H1 (cell line): ENCODE results near the gene HIVEP3. TPM values are rescaled to one million over a fixed set of nuclear protein-coding genes. Genes with fewer than 3 reads are reported as not detected.

Experiments used
- CTCF ChIA-PET: fragments of 300-600 bp; sonication (Branson Sonifier 250); formaldehyde crosslinking; loops from one replicate; lab custom pipeline; 2021; ENCODE audit not compliant: partially characterized antibody; lab: Charles Lee
- POLR2A ChIA-PET: fragments of 300-600 bp; sonication (Branson Sonifier 250); formaldehyde crosslinking; loops from one replicate; lab custom pipeline; 2021; ENCODE audit warnings: inconsistent platforms; ENCODE audit not compliant: partially characterized antibody; lab: Charles Lee
- DNase-seq, 2 experiments: peaks; one replicate each; pipeline versions ENCODE4 v3.0.0 to v3.0.0-alpha.2; 2010 to 2022; ENCODE audit warnings: low spot score in 2 of 2, low read depth in 1 of 2, mixed read lengths in 1 of 2
- FAIRE-seq: peaks from 2 replicates; lab custom pipeline; 2011; peaks lifted over from hg19 to GRCh38; lab: Jason Lieb, UNC
- H2AFZ ChIP-seq: 2 replicates; pipeline ENCODE4 v1.8.1; 2012; ENCODE audit warnings: low read length, inconsistent platforms
- H2AK5ac ChIP-seq: 2 replicates; pipeline ENCODE4 v1.6.1; 2013; ENCODE audit warnings: low read depth, low read length
- H2BK120ac ChIP-seq: replicated peaks from 2 replicates; pipeline ENCODE3; 2013; ENCODE audit warnings: low read depth, low read length, inconsistent platforms
- H2BK12ac ChIP-seq: 2 replicates; pipeline ENCODE4 v1.6.1; 2013; ENCODE audit warnings: low read depth, low read length
- H2BK15ac ChIP-seq: 2 replicates; pipeline ENCODE4 v1.6.1; 2013; ENCODE audit warnings: low read length
- H2BK20ac ChIP-seq: 2 replicates; pipeline ENCODE4 v1.6.1; 2013; ENCODE audit warnings: low read length
- H2BK5ac ChIP-seq: 2 replicates; pipeline ENCODE4 v1.6.1; 2013; ENCODE audit warnings: low read depth, low read length
- H3K14ac ChIP-seq: 2 replicates; pipeline ENCODE4 v1.6.1; 2013; ENCODE audit warnings: inconsistent platforms; ENCODE audit not compliant: insufficient read length
- H3K18ac ChIP-seq: 2 replicates; pipeline ENCODE4 v1.6.1; 2013; ENCODE audit warnings: low read length; ENCODE audit errors: extremely low read depth
- H3K23ac ChIP-seq: 2 replicates; pipeline ENCODE4 v1.6.1; 2013; ENCODE audit warnings: inconsistent platforms; ENCODE audit not compliant: insufficient read length
- H3K23me2 ChIP-seq: 2 replicates; pipeline ENCODE4 v1.6.1; 2013; ENCODE audit warnings: low read depth, low read length
- H3K27ac ChIP-seq: 2 replicates; pipeline ENCODE4 v1.6.1; 2011; ENCODE audit warnings: low read depth, low read length, inconsistent platforms
- H3K27me3 ChIP-seq, 4 experiments: replicated peaks in 1 of 4; 1 replicate in 1 of 4; 2 replicates in 3 of 4; pipeline versions ENCODE4 v1.6.1 to v1.8.1; 2011 to 2013; ENCODE audit warnings: low read length in 3 of 4, mild to moderate bottlenecking in 3 of 4, inconsistent platforms in 2 of 4, mixed read lengths in 2 of 4, moderate library complexity in 1 of 4; ENCODE audit not compliant: control insufficient read depth in 3 of 4, insufficient read depth in 3 of 4; ENCODE audit errors: extremely low read depth in 1 of 4
- H3K36me3 ChIP-seq, 4 experiments: 2 replicates each; pipeline versions ENCODE4 v1.6.1 to v1.8.1; 2011 to 2013; ENCODE audit warnings: mild to moderate bottlenecking in 4 of 4, low read length in 3 of 4, moderate library complexity in 2 of 4, control low read depth in 1 of 4, inconsistent platforms in 1 of 4; ENCODE audit not compliant: insufficient read depth in 4 of 4, control insufficient read depth in 2 of 4
- H3K4ac ChIP-seq: replicated peaks from 2 replicates; pipeline ENCODE3; 2013; ENCODE audit warnings: low read length, low read depth, mixed read lengths, inconsistent platforms; ENCODE audit not compliant: insufficient read length
- H3K4me1 ChIP-seq, 4 experiments: replicated peaks in 1 of 4; 1 replicate in 1 of 4; 2 replicates in 3 of 4; pipeline versions ENCODE4 v1.6.1 to v1.8.1; 2011 to 2013; ENCODE audit warnings: low read length in 3 of 4, inconsistent platforms in 2 of 4, mixed read lengths in 1 of 4; ENCODE audit not compliant: insufficient read depth in 4 of 4, control insufficient read depth in 3 of 4
- H3K4me2 ChIP-seq, 2 experiments: 2 replicates each; pipeline versions ENCODE4 v1.6.1 to v1.8.1; 2011 to 2013; ENCODE audit warnings: low read depth in 2 of 2, low read length in 2 of 2, control low read depth in 1 of 2, inconsistent platforms in 1 of 2, mild to moderate bottlenecking in 1 of 2; ENCODE audit not compliant: insufficient read depth in 1 of 2
- H3K4me3 ChIP-seq, 4 experiments: fragments of 200-600, 300-600 bp in 1 of 4; sonication (generic), shearing (Covaris generic), sonication (Bioruptor Twin) in 1 of 4; 2 replicates each; pipeline versions ENCODE4 v1.5.1 to v1.8.1; 2011 to 2016; ENCODE audit warnings: low read length in 4 of 4, low read depth in 3 of 4, control low read depth in 2 of 4, inconsistent platforms in 2 of 4, mild to moderate bottlenecking in 2 of 4, mixed read lengths in 1 of 4, moderate library complexity in 1 of 4; ENCODE audit not compliant: insufficient read depth in 2 of 4; ENCODE audit errors: extremely low read depth in 1 of 4
- H3K56ac ChIP-seq: replicated peaks from 2 replicates; pipeline ENCODE3; 2013; ENCODE audit warnings: low read depth, mild to moderate bottlenecking, mixed read lengths, low read length, inconsistent platforms; ENCODE audit not compliant: insufficient read length
- H3K79me1 ChIP-seq: 2 replicates; pipeline ENCODE4 v1.6.1; 2013; ENCODE audit warnings: low read depth, low read length, control low read depth
- H3K79me2 ChIP-seq, 2 experiments: 2 replicates each; pipeline versions ENCODE4 v1.6.1 to v1.8.1; 2012 to 2013; ENCODE audit warnings: low read length in 2 of 2, mild to moderate bottlenecking in 2 of 2, inconsistent platforms in 1 of 2; ENCODE audit not compliant: insufficient read depth in 2 of 2, control insufficient read depth in 1 of 2
- H3K9ac ChIP-seq, 4 experiments: replicated peaks in 1 of 4; 1 replicate in 1 of 4; 2 replicates in 3 of 4; pipeline versions ENCODE4 v1.6.1 to v1.8.1; 2011 to 2013; ENCODE audit warnings: low read depth in 3 of 4, low read length in 3 of 4, control low read depth in 2 of 4, mild to moderate bottlenecking in 2 of 4, moderate library complexity in 2 of 4, inconsistent platforms in 1 of 4; ENCODE audit errors: extremely low read depth in 1 of 4
- H3K9me3 ChIP-seq, 2 experiments: 2 replicates each; pipeline versions ENCODE4 v1.6.1 to v1.8.1; 2012 to 2013; ENCODE audit warnings: mild to moderate bottlenecking in 2 of 2, moderate library complexity in 2 of 2, control low read depth in 1 of 2, inconsistent platforms in 1 of 2, low read depth in 1 of 2, low read length in 1 of 2, mixed read lengths in 1 of 2; ENCODE audit not compliant: insufficient read depth in 2 of 2
- H4K20me1 ChIP-seq, 2 experiments: replicated peaks in 1 of 2; 2 replicates each; pipeline versions ENCODE3 to v1.8.1; 2011 to 2013; ENCODE audit warnings: inconsistent platforms in 2 of 2, low read length in 2 of 2, mild to moderate bottlenecking in 1 of 2; ENCODE audit not compliant: insufficient read depth in 2 of 2, control insufficient read depth in 1 of 2
- H4K5ac ChIP-seq: 2 replicates; pipeline ENCODE4 v1.6.1; 2013; ENCODE audit warnings: low read length, low read depth, mixed read lengths, inconsistent platforms; ENCODE audit not compliant: insufficient read length
- H4K8ac ChIP-seq: 2 replicates; pipeline ENCODE4 v1.8.0; 2013; ENCODE audit warnings: mild to moderate bottlenecking, moderate library complexity, low read length, inconsistent platforms; ENCODE audit not compliant: insufficient read depth; ENCODE audit errors: extremely low read depth
- H4K91ac ChIP-seq: replicated peaks from 2 replicates; pipeline ENCODE3; 2013; ENCODE audit warnings: low read length, mixed read lengths, inconsistent platforms; ENCODE audit not compliant: insufficient read length
- ATF3 ChIP-seq: IDR thresholded peaks from 2 replicates; pipeline ENCODE4 v1.6.1; 2011; ENCODE audit warnings: low read depth, mild to moderate bottlenecking, low read length; ENCODE audit not compliant: insufficient read depth
- BACH1 ChIP-seq: IDR thresholded peaks from 2 replicates; pipeline ENCODE4 v1.6.1; 2012; ENCODE audit warnings: low read length, improper control_type of control experiment
- BRCA1 ChIP-seq: IDR thresholded peaks from 2 replicates; pipeline ENCODE4 v1.6.1; 2012; ENCODE audit warnings: low read depth, low read length, improper control_type of control experiment
- CEBPB ChIP-seq: IDR thresholded peaks from 2 replicates; pipeline ENCODE4 v1.6.1; 2012; ENCODE audit warnings: low read depth, low read length
- FOSL1 ChIP-seq: IDR thresholded peaks from 2 replicates; pipeline ENCODE4 v1.6.1; 2011; ENCODE audit warnings: mild to moderate bottlenecking, low read depth, low read length, moderate library complexity; ENCODE audit not compliant: insufficient read depth
- GABPA ChIP-seq: IDR thresholded peaks from 2 replicates; pipeline ENCODE4 v1.6.1; 2011; ENCODE audit warnings: mild to moderate bottlenecking, low read length, moderate library complexity, borderline replicate concordance; ENCODE audit not compliant: insufficient read depth
- GTF2F1 ChIP-seq: IDR thresholded peaks from 2 replicates; pipeline ENCODE4 v1.6.1; 2012; ENCODE audit warnings: low read depth, low read length, improper control_type of control experiment, borderline replicate concordance
- JUN ChIP-seq: IDR thresholded peaks from 2 replicates; pipeline ENCODE4 v1.6.1; 2011; ENCODE audit warnings: low read depth, mild to moderate bottlenecking, improper control_type of control experiment, low read length
- JUND ChIP-seq: IDR thresholded peaks from 2 replicates; pipeline ENCODE4 v1.6.1; 2011; ENCODE audit warnings: mild to moderate bottlenecking, improper control_type of control experiment, low read length
- KDM4A ChIP-seq: IDR thresholded peaks from one replicate; pipeline ENCODE4 v1.7.1; 2012; ENCODE audit warnings: low read depth, mild to moderate bottlenecking, moderate library complexity, low read length, inconsistent platforms; ENCODE audit not compliant: severe bottlenecking
- MAFK ChIP-seq: IDR thresholded peaks from 2 replicates; pipeline ENCODE4 v1.6.1; 2012; ENCODE audit warnings: low read depth, mild to moderate bottlenecking, improper control_type of control experiment, low read length
- MAX ChIP-seq: IDR thresholded peaks from 2 replicates; pipeline ENCODE4 v1.6.1; 2012; ENCODE audit warnings: inconsistent platforms
- SP2 ChIP-seq: IDR thresholded peaks from 2 replicates; pipeline ENCODE4 v1.6.1; 2012; ENCODE audit warnings: mild to moderate bottlenecking, low read length, inconsistent platforms
- TAF1 ChIP-seq: IDR thresholded peaks from 2 replicates; pipeline ENCODE4 v1.6.1; 2011; ENCODE audit warnings: mild to moderate bottlenecking, low read depth, low read length
- WGBS, 2 experiments: shearing (Covaris generic) in 1 of 2; methylation state at CpG; one replicate each; pipeline versions ENCODE4 v1.1.6 to v1.1.7; 2013 to 2015; ENCODE audit warnings: low lambda C conversion rate in 2 of 2, mixed read lengths in 2 of 2, inconsistent platforms in 1 of 2, low coverage in 1 of 2, missing lambda C conversion rate in 1 of 2; ENCODE audit not compliant: insufficient replicate concordance in 2 of 2, insufficient coverage in 1 of 2, insufficient read length in 1 of 2; ENCODE audit errors: extremely low coverage in 1 of 2, missing lambda C conversion rate in 1 of 2; 5-methylcytosine and 5-hydroxymethylcytosine counted together
- polyA plus RNA-seq, 7 experiments: library from polyadenylated mRNA; depleted of rRNA in 3 of 7; stranded (reverse) in 5 of 7; unstranded in 2 of 7; fragments of >200 nt in 5 of 7; fragments of 200-250 nt in 2 of 7; gene quantifications; 1 replicate in 5 of 7; 2 replicates in 1 of 7; 4 replicates in 1 of 7; pipeline versions ENCODE4 v1.2.1 to v1.2.3, GENCODE V29; 2011 to 2013; ENCODE audit warnings: missing spikeins in 2 of 7, mixed read lengths in 2 of 7
- total RNA-seq: library from RNA; stranded (reverse); fragmentation: NEBNext Ultra II Directional; extraction: Animal tissue kit (Norgen Biotek cat#: 25700); gene quantifications from 2 replicates; pipeline ENCODE4 v1.2.1, GENCODE V29; 2021

Gene HIVEP3
- total and polyA plus RNA-seq, 2 of the 8 experiments (the other 6 are each of a cell fraction or from before 2014, with no cell fraction given): 0.24 to 0.69 TPM

- Histone ChIP-seq H3K9me3 (no peaks in the 10 kb centered on the region), H3K56ac (no peak overlapping the region), H2BK12ac (no peak overlapping the region), H2AK5ac (no peak overlapping the region), H3K23ac (no peak overlapping the region), H2BK15ac (no peak overlapping the region), H3K4me1 (peaks cover 6 to 8% (median 8%) of the 10 kb centered on the region in 4 experiments), H3K27me3 (peaks cover 0 to 9% (median 5%) of the 10 kb centered on the region in 4 experiments; a peak in 5 of 7 replicates), H4K91ac (no peak overlapping the region), H3K4me3 (no peak overlapping the region), H3K79me2 (no peaks in the 10 kb centered on the region), H3K36me3 (no peaks in the 10 kb centered on the region), H3K23me2 (no peaks in the 10 kb centered on the region; the same call in 1 of the 2 replicates), H4K8ac (no peak overlapping the region), H3K4me2 (no peak overlapping the region), H4K5ac (no peak overlapping the region), H3K9ac (no peak overlapping the region), H2BK20ac (no peak overlapping the region), H2BK5ac (no peak overlapping the region), H3K4ac (no peak overlapping the region), H2AFZ (no peak overlapping the region), H3K79me1 (no peaks in the 10 kb centered on the region), H3K18ac (no peak overlapping the region), H2BK120ac (no peak overlapping the region), H3K14ac (no peak overlapping the region), H4K20me1 (no peaks in the 10 kb centered on the region), H3K27ac (no peak overlapping the region)
- ChIA-PET POLR2A (interaction anchor here (1.6 kb wide), 1 partner anchor 18 kb away, joined by 4 read pairs; no protein-coding TSS in a partner anchor), CTCF (interaction anchor here (1.0 to 10.4 kb wide), 20 partner anchors 9 to 659 kb away, joined by 3 to 205 read pairs (median 4); partner anchors contain the start of gene EDN2)
- FAIRE-seq (no peak), DNase-seq (no peak)
- 91% methylated on average over 8 of the region's 8 CpGs; no CpG with 5 or more reads in 1 of the 2 experiments for WGBS, 2 experiments
- TF ChIP-seq CEBPB (no peak), GTF2F1 (no peak), BRCA1 (no peak), FOSL1 (no peak), TAF1 (no peak), JUND (no peak), MAFK (no peak), ATF3 (no peak), JUN (no peak), KDM4A (no peak), BACH1 (no peak), MAX (no peak), GABPA (no peak), SP2 (no peak)
Measured at GRCh38 chr1:41514381-41514780, 404.3 kb downstream of the HIVEP3 start.
